Measurements from ENCODE around the gene TBC1D30.
"Not testable (repeated sequence)": the region's sequence is repeated elsewhere in the genome, so short reads cannot be mapped to it uniquely, and the experiment has no call there.

- TF ChIP-seq CTCF (IDR thresholded peaks at IDR 0.05; ENCODE audit: low read depth, low read length, missing input control); YY1 (IDR thresholded peaks at IDR 0.05); MAX (IDR thresholded peaks at IDR 0.05); TAF1 (conservative IDR thresholded peaks at IDR 0.05): not testable (repeated sequence)
These were observed 24.0 kb downstream of the TBC1D30 start for GRCh38 chr12:64848409-64848808.
